Ishikawa (cell line): Measurements from ENCODE around the gene RHO.

Source experiments
- CEBPB ChIP-seq: IDR thresholded peaks from 2 replicates; pipeline ENCODE4 v1.6.1; 2012
- CREB1 ChIP-seq: IDR thresholded peaks from 2 replicates; pipeline ENCODE4 v1.6.1; 2012; ENCODE audit warnings: low read depth
- EGR1 ChIP-seq: IDR thresholded peaks from 2 replicates; pipeline ENCODE4 v1.6.1; 2012
- EP300 ChIP-seq: IDR thresholded peaks from 2 replicates; pipeline ENCODE4 v1.6.1; 2012; ENCODE audit warnings: borderline replicate concordance
- FOXM1 ChIP-seq: IDR thresholded peaks from 2 replicates; pipeline ENCODE4 v1.6.1; 2012; ENCODE audit warnings: low read depth, borderline replicate concordance
- NFIC ChIP-seq: IDR thresholded peaks from 2 replicates; pipeline ENCODE4 v1.6.1; 2012
- RAD21 ChIP-seq: IDR thresholded peaks from 2 replicates; pipeline ENCODE4 v1.6.1; 2012; ENCODE audit warnings: low read depth
- TAF1 ChIP-seq: IDR thresholded peaks from 2 replicates; pipeline ENCODE4 v1.6.1; 2012; ENCODE audit warnings: low read depth, mild to moderate bottlenecking
- TCF12 ChIP-seq: IDR thresholded peaks from 2 replicates; pipeline ENCODE4 v1.6.1; 2012; ENCODE audit warnings: low read depth
- TEAD4 ChIP-seq: IDR thresholded peaks from 2 replicates; pipeline ENCODE4 v1.6.1; 2012
- YY1 ChIP-seq: IDR thresholded peaks from 2 replicates; pipeline ENCODE4 v1.6.1; 2012; ENCODE audit warnings: low read depth
- ZBTB7A ChIP-seq: IDR thresholded peaks from 2 replicates; pipeline ENCODE4 v1.6.1; 2012; ENCODE audit warnings: low read depth
- TF ChIP-seq, protein P1 (sequence below): IDR thresholded peaks from 2 replicates; pipeline ENCODE4 v1.6.1; 2012
- TF ChIP-seq, protein P2 (sequence below): IDR thresholded peaks from 2 replicates; pipeline ENCODE4 v1.6.1; 2012
- TF ChIP-seq, protein P3 (sequence below): IDR thresholded peaks from 2 replicates; pipeline ENCODE4 v1.6.1; 2012; ENCODE audit warnings: low read depth, mild to moderate bottlenecking

The RHO gene

DNA sequence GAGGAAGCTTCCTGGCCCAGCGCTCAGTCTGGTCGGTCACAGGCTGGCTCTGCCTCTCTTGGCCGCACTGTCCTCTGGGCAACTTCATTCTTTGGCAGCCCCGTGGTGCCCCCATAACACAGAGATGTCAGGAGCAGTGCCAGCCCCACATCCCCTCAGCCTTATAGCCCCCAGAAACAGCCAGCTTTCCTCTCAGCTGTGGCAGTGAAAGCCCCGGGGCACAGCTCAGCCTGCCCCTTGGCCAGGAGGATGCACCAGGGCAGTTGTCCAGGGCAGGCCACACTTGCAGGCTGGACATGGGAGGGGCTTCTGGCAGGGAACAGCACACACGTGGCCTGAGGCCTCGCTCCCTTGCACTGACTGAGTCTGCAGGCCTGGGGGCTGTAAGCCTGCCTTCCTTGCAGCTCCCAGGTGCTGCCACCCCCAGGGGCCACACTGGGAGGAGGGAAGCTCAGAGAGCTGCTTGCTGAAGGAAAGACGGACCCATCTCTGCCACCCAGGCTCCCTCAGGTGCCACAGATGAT lies 10.3 kb upstream of the RHO start:
- TF ChIP-seq, protein P1, sequence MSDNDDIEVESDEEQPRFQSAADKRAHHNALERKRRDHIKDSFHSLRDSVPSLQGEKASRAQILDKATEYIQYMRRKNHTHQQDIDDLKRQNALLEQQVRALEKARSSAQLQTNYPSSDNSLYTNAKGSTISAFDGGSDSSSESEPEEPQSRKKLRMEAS, result no peak
- TF ChIP-seq NFIC, result no peak
- no peak for TF ChIP-seq EGR1
- no peak for TF ChIP-seq TEAD4
- TF ChIP-seq, protein P2, sequence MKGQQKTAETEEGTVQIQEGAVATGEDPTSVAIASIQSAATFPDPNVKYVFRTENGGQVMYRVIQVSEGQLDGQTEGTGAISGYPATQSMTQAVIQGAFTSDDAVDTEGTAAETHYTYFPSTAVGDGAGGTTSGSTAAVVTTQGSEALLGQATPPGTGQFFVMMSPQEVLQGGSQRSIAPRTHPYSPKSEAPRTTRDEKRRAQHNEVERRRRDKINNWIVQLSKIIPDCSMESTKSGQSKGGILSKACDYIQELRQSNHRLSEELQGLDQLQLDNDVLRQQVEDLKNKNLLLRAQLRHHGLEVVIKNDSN, result no peak
- no peak for TF ChIP-seq TAF1
- no peak for TF ChIP-seq FOXM1
- TF ChIP-seq TCF12, result no peak
- TF ChIP-seq RAD21, result no peak
- TF ChIP-seq, protein P3, sequence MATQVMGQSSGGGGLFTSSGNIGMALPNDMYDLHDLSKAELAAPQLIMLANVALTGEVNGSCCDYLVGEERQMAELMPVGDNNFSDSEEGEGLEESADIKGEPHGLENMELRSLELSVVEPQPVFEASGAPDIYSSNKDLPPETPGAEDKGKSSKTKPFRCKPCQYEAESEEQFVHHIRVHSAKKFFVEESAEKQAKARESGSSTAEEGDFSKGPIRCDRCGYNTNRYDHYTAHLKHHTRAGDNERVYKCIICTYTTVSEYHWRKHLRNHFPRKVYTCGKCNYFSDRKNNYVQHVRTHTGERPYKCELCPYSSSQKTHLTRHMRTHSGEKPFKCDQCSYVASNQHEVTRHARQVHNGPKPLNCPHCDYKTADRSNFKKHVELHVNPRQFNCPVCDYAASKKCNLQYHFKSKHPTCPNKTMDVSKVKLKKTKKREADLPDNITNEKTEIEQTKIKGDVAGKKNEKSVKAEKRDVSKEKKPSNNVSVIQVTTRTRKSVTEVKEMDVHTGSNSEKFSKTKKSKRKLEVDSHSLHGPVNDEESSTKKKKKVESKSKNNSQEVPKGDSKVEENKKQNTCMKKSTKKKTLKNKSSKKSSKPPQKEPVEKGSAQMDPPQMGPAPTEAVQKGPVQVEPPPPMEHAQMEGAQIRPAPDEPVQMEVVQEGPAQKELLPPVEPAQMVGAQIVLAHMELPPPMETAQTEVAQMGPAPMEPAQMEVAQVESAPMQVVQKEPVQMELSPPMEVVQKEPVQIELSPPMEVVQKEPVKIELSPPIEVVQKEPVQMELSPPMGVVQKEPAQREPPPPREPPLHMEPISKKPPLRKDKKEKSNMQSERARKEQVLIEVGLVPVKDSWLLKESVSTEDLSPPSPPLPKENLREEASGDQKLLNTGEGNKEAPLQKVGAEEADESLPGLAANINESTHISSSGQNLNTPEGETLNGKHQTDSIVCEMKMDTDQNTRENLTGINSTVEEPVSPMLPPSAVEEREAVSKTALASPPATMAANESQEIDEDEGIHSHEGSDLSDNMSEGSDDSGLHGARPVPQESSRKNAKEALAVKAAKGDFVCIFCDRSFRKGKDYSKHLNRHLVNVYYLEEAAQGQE, result no peak
- TF ChIP-seq CEBPB, result no peak

DNA sequence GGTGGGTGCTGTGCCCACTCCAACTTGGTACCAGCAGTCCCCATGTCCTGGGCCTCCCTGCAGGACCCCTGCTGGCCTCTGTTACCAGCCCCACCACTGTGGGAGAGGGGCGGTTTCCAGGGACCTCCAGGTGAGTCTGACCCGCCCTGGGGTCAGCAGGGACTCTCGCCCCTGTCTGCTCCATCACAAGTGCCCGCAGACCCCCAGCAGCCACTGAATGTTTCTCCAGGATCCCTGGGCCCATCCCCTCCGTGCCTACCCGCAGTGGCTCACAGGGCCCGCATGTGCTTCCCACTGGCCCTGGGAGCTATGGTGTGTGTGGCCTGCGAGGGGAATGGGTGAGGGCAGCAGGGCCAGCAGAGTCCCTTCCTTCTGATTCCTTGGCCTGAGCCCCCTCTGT lies 9.9 kb upstream of the RHO start:
- TF ChIP-seq CEBPB, result no peak
- TF ChIP-seq, protein P3, result no peak
- TF ChIP-seq TEAD4, result no peak
- no peak for TF ChIP-seq EGR1
- TF ChIP-seq NFIC, result no peak
- TF ChIP-seq YY1, result no peak
- no peak for TF ChIP-seq RAD21
- TF ChIP-seq ZBTB7A, result no peak
- TF ChIP-seq CREB1, result no peak
- TF ChIP-seq TCF12, result no peak
- no peak for TF ChIP-seq TAF1
- TF ChIP-seq, protein P2, result no peak
- TF ChIP-seq FOXM1, result no peak
- no peak for TF ChIP-seq EP300
- TF ChIP-seq, protein P1, result no peak

DNA sequence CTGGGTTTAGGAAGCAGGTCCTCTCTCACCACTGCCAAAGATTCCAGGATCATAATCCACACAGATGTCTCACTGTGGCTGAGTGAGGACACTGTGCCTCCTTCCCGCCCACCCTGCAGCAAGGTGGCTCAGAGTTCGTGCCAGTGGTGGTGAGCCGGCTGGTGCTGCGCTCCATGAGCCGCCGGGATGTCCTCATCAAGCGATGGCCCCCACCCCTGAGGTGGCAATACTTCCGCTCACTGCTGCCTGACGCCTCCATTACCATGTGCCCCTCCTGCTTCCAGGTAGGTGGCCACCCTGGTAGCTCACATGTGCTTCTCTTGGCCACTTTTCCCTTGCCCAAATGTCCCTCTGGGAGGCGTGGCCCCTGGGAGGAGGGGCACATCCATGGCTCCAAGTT lies 9.0 kb upstream of the RHO start:
- TF ChIP-seq EGR1 (no peak), CEBPB (no peak), RAD21 (no peak), NFIC (no peak), TCF12 (no peak), CREB1 (no peak), TEAD4 (no peak), TAF1 (no peak), ZBTB7A (no peak), YY1 (no peak)
- TF ChIP-seq, protein P1, result no peak
- TF ChIP-seq, protein P2, result no peak
- TF ChIP-seq, protein P3, result no peak

DNA sequence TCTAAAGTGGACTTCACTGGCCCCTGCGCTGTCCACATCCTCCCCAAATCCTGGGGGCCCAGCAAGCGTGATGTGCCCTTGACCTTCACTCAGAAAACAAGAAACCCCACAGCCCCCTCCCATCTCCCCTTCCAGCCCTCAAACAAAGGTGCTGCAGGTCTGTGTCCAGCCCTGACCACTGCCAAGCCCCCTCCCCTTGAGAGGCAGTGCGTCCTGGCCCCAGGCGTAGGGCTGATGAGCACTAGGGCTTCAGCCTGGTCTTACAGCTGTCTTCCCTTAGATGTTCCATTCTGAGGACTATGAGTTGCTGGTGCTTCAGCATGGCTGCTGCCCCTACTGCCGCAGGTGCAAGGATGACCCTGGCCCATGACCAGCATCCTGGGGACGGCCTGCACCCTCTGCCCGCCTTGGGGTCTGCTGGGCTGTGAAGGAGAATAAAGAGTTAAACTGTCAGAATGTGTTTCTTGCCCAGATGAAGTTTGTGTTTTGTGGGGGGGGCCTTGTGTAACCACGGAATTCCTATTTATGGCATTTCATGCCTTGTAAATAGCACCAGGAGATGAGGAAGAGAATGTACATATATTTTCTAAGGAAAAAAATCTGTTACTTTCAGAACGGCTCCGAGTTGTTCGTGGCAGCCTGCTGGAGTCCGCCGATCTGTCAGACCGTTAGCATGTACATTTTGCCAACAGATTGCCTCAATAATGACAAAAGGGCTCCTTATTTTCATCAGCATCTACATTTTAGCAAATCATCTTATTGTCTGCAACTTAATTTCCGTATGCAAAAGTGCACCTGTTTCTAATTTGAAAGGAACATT lies 8.3 kb upstream of the RHO start:
- TF ChIP-seq NFIC, result no peak
- TF ChIP-seq TCF12, result no peak
- TF ChIP-seq, protein P1, result no peak
- TF ChIP-seq EGR1, result no peak
- no peak for TF ChIP-seq CEBPB
- TF ChIP-seq FOXM1, result no peak
- no peak for TF ChIP-seq ZBTB7A
- TF ChIP-seq TAF1, result no peak
- TF ChIP-seq RAD21, result no peak
- TF ChIP-seq, protein P3, result no peak
- TF ChIP-seq EP300, result no peak
- TF ChIP-seq, protein P2, result no peak
- no peak for TF ChIP-seq YY1
- TF ChIP-seq TEAD4, result no peak
- no peak for TF ChIP-seq CREB1
